Mesendoderm (in vitro differentiated cells): ENCODE results near the gene SPEG.

Source experiments
- DNase-seq: peaks from one replicate; pipeline ENCODE4 v3.0.0; 2013
- H2AK5ac ChIP-seq: 2 replicates; pipeline ENCODE4 v1.6.1; 2013; ENCODE audit warnings: low read length, inconsistent platforms
- H2BK120ac ChIP-seq: 2 replicates; pipeline ENCODE4 v1.6.1; 2013; ENCODE audit warnings: low read depth, mild to moderate bottlenecking, low read length, moderate library complexity, mixed read lengths
- H2BK15ac ChIP-seq: replicated peaks from 2 replicates; pipeline ENCODE4 v1.6.1; 2013; ENCODE audit warnings: low read depth, mild to moderate bottlenecking, moderate library complexity
- H2BK5ac ChIP-seq: 2 replicates; pipeline ENCODE4 v1.6.1; 2013; ENCODE audit warnings: low read length, inconsistent platforms
- H3K18ac ChIP-seq: 2 replicates; pipeline ENCODE4 v1.6.1; 2013; ENCODE audit warnings: mild to moderate bottlenecking, low read length, mixed read lengths
- H3K23ac ChIP-seq: one replicate; pipeline ENCODE4 v1.6.1; 2013; ENCODE audit warnings: low read length
- H3K27ac ChIP-seq: 2 replicates; pipeline ENCODE4 v1.5.1; 2013; ENCODE audit warnings: low read depth, mild to moderate bottlenecking, inconsistent platforms, low read length, moderate library complexity
- H3K27me3 ChIP-seq: 2 replicates; pipeline ENCODE4 v1.6.1; 2013; ENCODE audit warnings: low read length, control low read depth, mild to moderate bottlenecking, inconsistent platforms; ENCODE audit not compliant: insufficient read depth, poor library complexity
- H3K36me3 ChIP-seq: 2 replicates; pipeline ENCODE4 v1.6.1; 2013; ENCODE audit warnings: low read length, inconsistent platforms; ENCODE audit not compliant: control insufficient read depth, insufficient read depth
- H3K4ac ChIP-seq: one replicate; pipeline ENCODE4 v1.6.1; 2013; ENCODE audit warnings: low read depth, mild to moderate bottlenecking, low read length, moderate library complexity
- H3K4me1 ChIP-seq: 2 replicates; pipeline ENCODE4 v1.6.1; 2013; ENCODE audit warnings: low read depth, low read length, inconsistent platforms; ENCODE audit not compliant: control insufficient read depth
- H3K4me2 ChIP-seq: 2 replicates; pipeline ENCODE4 v1.6.1; 2013; ENCODE audit warnings: low read length
- H3K4me3 ChIP-seq: 2 replicates; pipeline ENCODE4 v1.5.1; 2013; ENCODE audit warnings: mild to moderate bottlenecking, low read length
- H3K56ac ChIP-seq: one replicate; pipeline ENCODE4 v1.6.1; 2013; ENCODE audit warnings: low read length
- H3K79me1 ChIP-seq: 2 replicates; pipeline ENCODE4 v1.6.1; 2013; ENCODE audit warnings: low read length, inconsistent platforms
- H3K79me2 ChIP-seq: 2 replicates; pipeline ENCODE4 v1.6.1; 2013; ENCODE audit warnings: mild to moderate bottlenecking, low read length; ENCODE audit not compliant: control insufficient read depth, insufficient read depth
- H3K9ac ChIP-seq: 2 replicates; pipeline ENCODE4 v1.6.1; 2013; ENCODE audit warnings: low read length, inconsistent platforms
- H4K5ac ChIP-seq: one replicate; pipeline ENCODE4 v1.6.1; 2013; ENCODE audit warnings: low read length
- H4K8ac ChIP-seq: one replicate; pipeline ENCODE4 v1.6.1; 2013; ENCODE audit warnings: low read depth, mild to moderate bottlenecking, control low read depth, low read length, moderate library complexity
- WGBS: extraction: QIAGEN DNeasy Blood & Tissue Kit; methylation state at CpG from one replicate; pipeline ENCODE4 v1.1.7; 2013; ENCODE audit warnings: low lambda C conversion rate, missing lambda C conversion rate; ENCODE audit not compliant: insufficient coverage; ENCODE audit errors: extremely low coverage; 5-methylcytosine and 5-hydroxymethylcytosine counted together

The SPEG gene

GRCh38 chr2:219490600-219491130 is 56.0 kb downstream of the SPEG start:
- no peak overlapping the region for H2BK120ac ChIP-seq
- H3K56ac ChIP-seq: no peak overlapping the region
- peaks cover 3% of the 10 kb centered on the region for H3K4me1 ChIP-seq
- H3K4me3 ChIP-seq: no peak overlapping the region
- H3K27ac ChIP-seq: no peak overlapping the region
- H3K9ac ChIP-seq: no peak overlapping the region
- no peaks in the 10 kb centered on the region for H3K79me2 ChIP-seq
- peaks cover 4% of the 10 kb centered on the region for H3K27me3 ChIP-seq
- H3K4me2 ChIP-seq: no peak overlapping the region
- H3K18ac ChIP-seq: no peak overlapping the region
- DNase-seq: no peak
- WGBS: no CpG with 5 or more reads among the region's 10 CpGs
- H4K5ac ChIP-seq: no peak overlapping the region
- no peak overlapping the region for H2BK15ac ChIP-seq
- H3K4ac ChIP-seq: no peak overlapping the region
- H4K8ac ChIP-seq: no peak overlapping the region
- H3K36me3 ChIP-seq: no peaks in the 10 kb centered on the region
- no peak overlapping the region for H3K23ac ChIP-seq
- H2AK5ac ChIP-seq: no peak overlapping the region
- H3K79me1 ChIP-seq: no peaks in the 10 kb centered on the region
- H2BK5ac ChIP-seq: no peak overlapping the region

DNA sequence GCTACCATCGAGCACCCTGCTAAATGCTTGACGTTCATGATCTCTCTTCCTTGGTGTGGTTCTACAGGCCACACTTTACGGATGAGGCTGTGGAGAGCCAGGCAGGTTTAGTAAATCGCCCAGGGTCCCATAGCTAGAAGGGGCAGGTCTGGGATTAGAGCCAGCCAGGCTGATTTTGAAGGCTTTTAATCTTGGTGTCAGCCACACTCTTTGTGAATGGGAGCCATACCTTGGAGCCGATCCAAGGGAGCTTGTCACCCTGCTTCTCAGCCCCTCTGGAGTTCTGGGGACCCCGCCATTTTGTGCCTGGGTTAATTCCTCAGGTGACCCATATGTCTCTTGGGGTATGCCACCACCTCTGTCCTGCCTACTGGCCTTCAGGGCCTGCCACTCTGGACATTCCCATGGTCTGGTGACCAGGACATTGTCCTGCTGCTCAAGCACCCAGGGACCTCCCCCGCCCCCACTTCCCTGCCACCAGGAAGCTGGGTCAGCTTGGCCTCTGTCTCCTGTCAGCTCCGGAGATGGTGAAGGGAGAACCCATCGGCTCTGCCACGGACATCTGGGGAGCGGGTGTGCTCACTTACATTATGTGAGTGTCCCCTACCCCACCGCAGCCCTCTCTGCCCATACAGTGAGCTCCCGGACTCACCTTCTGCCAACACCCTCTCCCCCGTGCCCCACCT is 56.8 kb downstream of the SPEG start:
- Histone ChIP-seq H3K4me2 (no peak overlapping the region), H3K4ac (no peak overlapping the region), H3K9ac (no peak overlapping the region), H3K18ac (no peak overlapping the region), H3K27me3 (peaks cover 8% of the 10 kb centered on the region), H2AK5ac (no peak overlapping the region), H3K56ac (no peak overlapping the region), H2BK120ac (no peak overlapping the region), H3K23ac (no peak overlapping the region), H3K4me1 (no peaks in the 10 kb centered on the region), H4K5ac (no peak overlapping the region), H3K27ac (no peak overlapping the region), H2BK15ac (no peak overlapping the region), H3K79me1 (no peaks in the 10 kb centered on the region), H2BK5ac (no peak overlapping the region), H3K4me3 (no peak overlapping the region), H3K36me3 (no peaks in the 10 kb centered on the region), H3K79me2 (no peaks in the 10 kb centered on the region), H4K8ac (no peak overlapping the region)
- no CpG with 5 or more reads among the region's 14 CpGs for WGBS
- DNase-seq: no peak

DNA sequence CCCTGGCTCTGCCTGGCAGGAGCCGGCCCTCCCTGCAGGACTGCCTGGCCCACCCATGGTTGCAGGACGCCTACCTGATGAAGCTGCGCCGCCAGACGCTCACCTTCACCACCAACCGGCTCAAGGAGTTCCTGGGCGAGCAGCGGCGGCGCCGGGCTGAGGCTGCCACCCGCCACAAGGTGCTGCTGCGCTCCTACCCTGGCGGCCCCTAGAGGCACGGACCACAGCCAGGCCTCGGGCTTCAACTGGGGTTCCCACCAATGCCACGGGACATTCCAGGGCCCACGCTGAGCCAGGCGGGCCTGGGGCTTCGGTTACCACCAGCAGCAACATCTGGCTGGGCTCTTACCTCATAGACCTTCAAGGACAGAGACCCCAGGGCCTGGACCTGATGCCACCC is 57.9 kb downstream of the SPEG start:
- no peak overlapping the region for H3K4ac ChIP-seq
- H3K4me1 ChIP-seq: peaks cover 2% of the 10 kb centered on the region
- H3K18ac ChIP-seq: no peak overlapping the region
- no peaks in the 10 kb centered on the region for H3K79me1 ChIP-seq
- WGBS: no CpG with 5 or more reads among the region's 20 CpGs
- no peak overlapping the region for H2AK5ac ChIP-seq
- no peak overlapping the region for H3K23ac ChIP-seq
- no peak overlapping the region for H4K5ac ChIP-seq
- no peak overlapping the region for H3K4me3 ChIP-seq
- no peaks in the 10 kb centered on the region for H3K36me3 ChIP-seq
- no peak overlapping the region for H4K8ac ChIP-seq
- peaks cover 19% of the 10 kb centered on the region for H3K27me3 ChIP-seq
- no peak overlapping the region for H3K9ac ChIP-seq
- H2BK5ac ChIP-seq: no peak overlapping the region
- peak; percentile 68 for DNase-seq
- H3K56ac ChIP-seq: no peak overlapping the region
- H2BK15ac ChIP-seq: no peak overlapping the region
- no peak overlapping the region for H3K27ac ChIP-seq
- no peaks in the 10 kb centered on the region for H3K79me2 ChIP-seq
- no peak overlapping the region for H2BK120ac ChIP-seq
- H3K4me2 ChIP-seq: no peak overlapping the region

- Histone ChIP-seq H3K23ac (no peak overlapping the region), H2BK15ac (no peak overlapping the region), H2BK120ac (no peak overlapping the region), H2BK5ac (no peak overlapping the region), H3K36me3 (no peaks in the 10 kb centered on the region), H3K4me2 (no peak overlapping the region), H3K4me1 (peaks cover 2% of the 10 kb centered on the region), H3K27ac (no peak overlapping the region), H3K4ac (no peak overlapping the region), H3K56ac (no peak overlapping the region), H4K8ac (no peak overlapping the region), H4K5ac (no peak overlapping the region), H3K4me3 (no peak overlapping the region), H3K27me3 (peaks cover 20% of the 10 kb centered on the region), H3K79me2 (no peaks in the 10 kb centered on the region), H3K79me1 (no peaks in the 10 kb centered on the region), H3K18ac (no peak overlapping the region), H2AK5ac (no peak overlapping the region), H3K9ac (no peak overlapping the region)
- WGBS: no CpG with 5 or more reads among the region's 5 CpGs
- DNase-seq: no peak
Observed at GRCh38 chr2:219493086-219493485, 58.4 kb downstream of the SPEG start.

GRCh38 chr2:219494952-219495530 is 60.4 kb downstream of the SPEG start:
- Histone ChIP-seq H3K23ac (no peak overlapping the region), H2AK5ac (no peak overlapping the region), H3K4ac (no peak overlapping the region), H3K27me3 (peaks cover 20% of the 10 kb centered on the region), H3K79me2 (no peaks in the 10 kb centered on the region), H4K8ac (no peak overlapping the region), H2BK15ac (no peak overlapping the region), H2BK120ac (no peak overlapping the region), H3K56ac (no peak overlapping the region), H2BK5ac (no peak overlapping the region), H3K4me2 (no peak overlapping the region), H3K4me3 (no peak overlapping the region), H3K4me1 (peaks cover 11% of the 10 kb centered on the region), H3K79me1 (peaks cover 2% of the 10 kb centered on the region), H4K5ac (no peak overlapping the region), H3K18ac (no peak overlapping the region), H3K27ac (no peak overlapping the region), H3K36me3 (no peaks in the 10 kb centered on the region), H3K9ac (no peak overlapping the region)
- WGBS: no CpG with 5 or more reads among the region's 10 CpGs
- DNase-seq: no peak
